Activated T-cell treated with anti-CD3 and anti-CD28 coated beads for 4 hours (primary cell): Measurements from ENCODE around the gene SNAP29.
"Not testable (repeated sequence)": the region's sequence is repeated elsewhere in the genome, so short reads cannot be mapped to it uniquely, and the experiment has no call there.

Source experiments
- DNase-seq: peaks from one replicate; pipeline ENCODE4 v3.0.0-alpha.2; 2020

Gene SNAP29

DNA sequence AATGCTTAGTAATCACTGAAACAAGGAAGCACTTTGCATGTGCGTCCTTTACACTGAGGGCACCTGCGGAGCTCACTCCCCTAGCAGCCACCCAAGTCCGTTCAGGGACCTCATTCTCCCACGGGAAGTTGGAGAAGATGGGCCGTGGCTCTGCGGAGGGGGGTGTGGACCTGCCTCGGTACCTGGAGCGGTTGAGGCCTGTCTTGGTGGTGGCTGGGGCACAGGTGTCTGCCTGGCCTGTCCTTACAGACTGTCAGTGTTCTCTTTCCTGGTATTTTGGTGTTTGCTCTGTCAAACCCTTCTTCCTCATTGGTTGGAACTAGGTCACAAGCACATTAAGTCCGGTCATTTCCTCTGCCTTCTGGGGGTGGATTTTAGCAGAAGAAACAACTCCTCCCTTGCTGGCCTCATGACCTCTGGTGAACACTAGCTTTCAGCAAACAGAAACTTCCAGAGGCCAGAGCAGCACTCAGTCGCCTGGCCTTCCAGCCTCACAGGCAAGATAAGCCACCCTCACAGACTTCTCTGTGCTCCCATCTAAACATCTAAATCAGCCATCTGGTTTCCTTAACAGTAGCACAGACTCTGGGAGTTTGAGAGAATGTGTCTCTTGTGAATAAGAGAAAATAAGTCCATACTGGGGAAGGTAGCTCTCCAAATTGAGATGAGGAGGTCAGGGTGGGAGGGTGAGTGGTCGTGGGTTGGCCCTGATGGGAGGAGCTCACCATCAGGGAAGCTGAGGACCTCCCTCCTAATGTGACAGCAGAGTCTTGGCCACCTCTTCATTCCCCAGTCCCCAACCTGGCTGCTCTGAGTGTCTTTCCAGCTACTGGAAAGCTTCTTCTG lies 8.6 kb downstream of the SNAP29 start:
- no peak for DNase-seq

DNA sequence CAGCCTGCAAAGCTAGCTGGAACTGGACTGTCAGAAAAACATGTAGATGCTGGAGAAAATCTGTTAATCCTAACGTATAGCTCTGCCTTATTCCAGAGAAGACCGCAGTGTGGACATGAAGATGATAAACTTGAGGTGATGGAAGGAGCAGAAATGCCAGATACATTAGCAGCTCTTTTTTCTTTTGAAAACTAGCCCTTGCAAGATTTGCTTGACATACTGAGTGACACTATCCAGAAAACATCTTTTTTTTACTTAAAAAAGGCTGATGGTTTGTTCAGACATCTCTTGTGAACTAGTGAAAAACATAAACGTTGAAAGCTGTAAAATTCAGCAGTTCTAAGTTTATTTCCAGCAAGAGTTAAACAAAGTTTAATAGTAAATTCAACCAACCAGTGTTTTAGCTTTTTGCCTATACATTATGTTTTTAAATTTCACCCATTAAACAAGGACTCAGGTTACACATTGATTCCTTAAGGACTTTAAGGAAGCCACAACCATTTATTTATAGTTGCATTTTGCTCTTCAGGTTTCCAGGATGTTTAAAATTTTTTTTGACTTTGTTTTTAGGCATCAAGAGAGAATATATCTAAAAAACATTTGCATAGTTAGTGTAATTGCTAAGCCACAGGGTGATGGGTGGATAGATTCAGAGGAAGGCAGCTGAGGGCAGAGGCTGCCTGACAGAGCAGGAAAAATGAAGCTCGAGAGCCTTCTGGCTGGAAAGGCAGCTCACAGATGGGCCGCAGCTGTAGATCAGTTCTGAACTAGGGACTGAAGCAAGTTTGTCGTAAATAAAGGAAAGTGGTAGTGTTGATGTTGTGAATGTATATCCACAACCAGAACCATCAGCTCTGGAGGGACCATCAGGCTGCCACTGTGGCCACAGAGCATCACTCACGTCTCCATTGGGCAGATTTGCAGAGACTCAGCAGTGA lies 9.5 kb downstream of the SNAP29 start:
- DNase-seq = no peak

DNA sequence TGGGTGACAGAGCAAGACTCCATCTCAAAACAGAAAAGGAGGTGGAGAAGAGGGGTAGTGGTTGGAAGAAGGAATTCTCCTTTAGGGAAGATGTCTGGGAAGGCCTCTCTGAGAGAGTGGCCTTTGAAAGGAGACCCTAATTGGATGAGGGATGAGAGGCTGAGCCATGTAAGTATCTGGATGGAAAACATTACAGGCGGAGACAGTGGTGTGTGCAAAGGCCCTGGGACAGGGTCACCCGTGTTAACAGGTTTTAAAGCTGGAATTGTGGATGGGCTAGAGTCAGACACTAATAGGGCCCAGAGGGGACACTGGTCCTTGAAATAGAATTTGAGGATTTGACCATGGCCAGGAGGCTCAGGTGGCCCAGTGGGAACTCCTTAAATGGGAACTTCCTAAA lies 10.4 kb downstream of the SNAP29 start:
- no peak for DNase-seq

DNA sequence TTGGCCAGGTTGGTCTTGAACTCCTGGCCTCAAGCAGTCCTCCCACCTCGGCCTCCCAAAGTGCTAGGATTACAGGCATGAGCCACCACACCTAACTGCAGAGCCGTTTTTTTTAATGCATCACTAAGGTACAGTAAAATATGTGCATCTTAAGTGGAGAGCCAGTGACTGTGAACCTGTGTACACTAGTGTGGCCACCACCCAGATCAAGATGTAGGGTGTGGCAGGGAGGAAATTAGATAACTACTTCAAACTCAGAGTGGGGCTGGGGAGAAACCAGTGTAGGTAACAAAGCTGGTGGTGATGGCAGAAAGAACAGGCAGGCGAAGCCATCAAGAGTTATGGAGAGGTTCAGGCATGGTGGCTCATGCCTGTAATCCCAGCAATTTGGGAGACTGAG lies 14.4 kb downstream of the SNAP29 start:
- no peak for DNase-seq

DNA sequence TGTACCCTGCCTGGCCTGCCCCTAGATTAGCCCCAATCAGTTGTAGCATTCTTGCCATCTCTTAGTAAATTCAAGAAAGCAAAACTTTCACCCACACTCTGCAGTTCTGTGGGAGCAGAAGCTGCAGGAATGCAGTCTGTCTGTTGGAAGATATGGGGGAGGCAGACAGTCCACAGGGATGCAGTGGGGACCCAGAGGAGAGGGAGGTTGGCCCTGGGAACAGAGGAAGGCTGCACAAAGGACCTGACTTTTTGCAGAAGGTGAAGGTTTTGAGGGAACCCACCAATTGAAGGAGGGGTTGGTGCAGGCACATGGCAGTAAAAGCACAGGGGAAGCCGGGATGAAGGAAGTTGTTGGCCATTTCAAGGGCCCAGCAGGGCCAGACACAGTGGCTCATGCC lies 16.5 kb downstream of the SNAP29 start:
- no peak for DNase-seq

DNA sequence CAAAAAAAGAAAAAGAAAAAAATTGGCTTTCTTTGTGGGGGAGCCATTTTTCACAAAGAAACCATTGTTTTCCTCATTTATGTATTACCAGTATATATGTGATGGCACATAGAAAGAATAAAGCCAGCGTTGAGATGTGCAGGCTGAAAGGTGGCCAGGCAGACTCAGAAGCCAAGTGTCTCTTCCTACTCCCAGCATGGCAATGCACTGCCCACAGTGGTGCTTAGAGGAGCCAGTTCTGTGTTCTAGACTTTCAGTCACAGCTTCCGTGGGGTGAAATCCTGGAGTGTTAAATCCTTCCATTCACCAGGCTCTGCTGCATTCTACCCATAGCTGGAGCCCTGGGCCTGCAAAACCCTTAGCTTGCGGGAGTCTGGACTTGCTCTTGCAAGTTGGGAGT lies 18.9 kb downstream of the SNAP29 start:
- no peak for DNase-seq

DNA sequence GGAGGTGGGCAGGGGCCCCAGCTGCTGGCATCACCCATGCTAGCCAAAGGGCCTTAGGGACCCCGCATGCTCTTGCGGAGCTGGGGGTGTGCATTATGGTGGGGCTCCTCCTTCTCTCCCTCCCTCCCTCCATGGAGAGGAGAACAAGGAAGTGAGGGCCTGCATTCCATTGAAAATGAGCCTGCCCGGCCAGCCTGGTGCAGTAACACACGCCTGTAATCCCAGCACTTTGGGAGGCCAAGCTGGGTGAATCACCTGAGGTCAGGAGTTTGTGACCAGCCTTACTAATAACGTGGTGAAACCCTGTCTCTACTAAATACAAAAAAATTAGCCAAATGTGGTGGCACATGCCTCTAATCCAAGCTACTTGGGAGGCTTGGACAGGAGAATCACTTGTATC lies 22.4 kb downstream of the SNAP29 start:
- DNase-seq = no peak

DNA sequence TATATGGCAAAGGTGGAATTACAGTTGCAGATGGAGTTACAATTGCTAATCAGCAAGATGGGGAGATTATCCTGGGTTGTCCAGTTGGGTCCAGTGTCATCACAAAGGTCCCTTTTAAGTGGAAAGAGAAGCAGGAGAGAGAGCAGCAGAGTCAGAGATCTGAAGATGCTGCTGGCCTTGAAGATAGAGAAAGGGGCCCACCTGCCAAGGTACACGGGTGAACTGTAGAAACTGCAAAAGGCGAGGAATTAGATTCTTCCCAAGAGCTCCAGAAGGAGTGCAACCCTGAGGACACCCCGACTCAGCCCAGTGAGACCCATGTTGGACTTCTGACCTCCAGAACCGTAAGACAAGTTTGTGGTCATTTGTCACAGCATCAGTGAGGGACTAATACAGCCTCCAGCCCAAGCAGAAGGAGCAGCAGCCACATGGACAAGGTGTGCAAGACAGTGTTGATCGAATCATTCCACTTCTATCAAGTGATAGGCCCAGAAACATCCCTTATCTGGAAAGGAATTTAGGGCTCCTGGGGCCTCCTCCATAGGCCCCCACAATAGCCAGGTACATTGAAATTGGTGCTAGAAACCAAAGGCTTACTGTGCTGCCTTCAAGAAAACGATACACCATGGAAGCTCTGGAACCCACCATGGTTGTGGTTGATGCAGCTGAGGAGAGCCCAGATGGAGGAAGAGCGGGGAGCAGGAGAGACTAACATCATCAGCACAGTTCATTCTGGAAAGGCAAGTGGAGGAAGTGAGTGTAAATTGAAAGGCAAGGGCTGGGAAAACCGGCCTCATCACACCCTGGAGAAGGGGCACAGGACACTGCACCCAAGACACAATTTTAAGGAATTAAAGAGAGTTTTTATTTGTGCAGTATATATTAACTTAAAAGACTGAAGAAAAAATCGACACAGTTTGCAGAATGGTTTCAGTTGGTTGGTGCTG lies 23.3 kb downstream of the SNAP29 start:
- no peak for DNase-seq

DNA sequence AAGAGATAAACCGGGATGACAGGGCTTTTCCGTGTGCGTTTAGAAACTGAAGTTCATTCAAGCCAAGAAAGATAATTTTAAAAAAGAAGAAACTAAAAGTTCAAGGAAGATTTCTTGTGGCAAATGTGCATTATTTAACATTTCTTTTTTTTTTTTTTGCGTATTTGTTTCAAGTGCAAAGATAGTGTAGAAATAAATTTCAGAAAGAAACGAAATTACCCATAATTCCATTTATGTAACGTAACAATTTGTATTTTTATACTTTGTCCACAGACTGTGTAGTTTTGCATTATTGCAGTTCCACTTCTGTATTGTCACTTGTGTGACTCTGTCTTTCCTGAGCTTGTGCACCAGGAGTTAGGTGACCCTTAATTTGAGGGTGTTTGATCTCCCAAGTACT lies 24.0 kb downstream of the SNAP29 start:
- no peak for DNase-seq

DNA sequence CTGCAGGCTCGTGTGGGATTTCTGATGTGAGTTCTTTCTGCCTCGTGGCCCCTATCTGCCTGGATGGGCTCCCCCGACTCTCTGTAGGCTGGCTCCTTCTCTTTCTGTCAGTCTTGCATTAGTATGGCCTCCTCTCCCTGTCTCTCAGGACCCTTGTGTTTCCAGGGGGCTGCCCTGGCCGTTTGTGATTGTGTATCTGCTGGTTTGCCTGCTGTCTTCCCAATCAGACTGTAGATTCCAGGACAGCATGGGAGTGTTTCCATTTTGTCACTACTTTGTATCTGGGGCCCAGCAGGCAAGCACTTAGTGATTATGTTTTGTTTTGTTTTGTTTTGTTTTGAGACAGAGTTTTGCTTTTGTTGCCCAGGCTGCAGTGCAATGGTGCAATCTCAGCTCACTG lies 25.6 kb downstream of the SNAP29 start:
- no peak for DNase-seq

DNA sequence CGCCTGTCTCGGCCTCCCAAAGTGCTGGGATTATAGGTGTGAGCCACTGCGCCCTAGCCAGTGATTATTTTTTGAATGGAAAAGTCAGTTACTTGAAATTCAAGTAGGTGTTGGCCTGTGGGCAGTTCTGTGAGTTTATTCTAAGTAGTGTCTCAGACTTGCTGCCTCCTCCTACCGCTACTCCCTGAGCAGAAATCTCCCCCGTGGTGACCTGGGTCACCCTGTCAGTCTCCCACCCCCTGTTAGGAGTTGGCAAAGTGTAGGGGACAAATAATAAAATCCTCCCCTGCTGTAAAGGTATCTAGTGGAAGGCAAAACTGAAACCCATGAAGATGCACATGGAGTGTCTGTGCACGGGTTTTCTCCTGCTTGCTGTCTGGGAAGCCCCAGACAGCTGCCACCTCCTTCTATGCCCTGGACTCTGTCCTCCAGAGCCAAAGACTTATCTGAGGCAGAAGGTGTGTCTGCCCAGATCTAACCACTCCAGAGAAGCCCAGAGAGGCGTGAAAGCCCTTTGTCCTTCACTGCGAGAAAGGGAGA lies 26.3 kb downstream of the SNAP29 start:
- no peak for DNase-seq

DNA sequence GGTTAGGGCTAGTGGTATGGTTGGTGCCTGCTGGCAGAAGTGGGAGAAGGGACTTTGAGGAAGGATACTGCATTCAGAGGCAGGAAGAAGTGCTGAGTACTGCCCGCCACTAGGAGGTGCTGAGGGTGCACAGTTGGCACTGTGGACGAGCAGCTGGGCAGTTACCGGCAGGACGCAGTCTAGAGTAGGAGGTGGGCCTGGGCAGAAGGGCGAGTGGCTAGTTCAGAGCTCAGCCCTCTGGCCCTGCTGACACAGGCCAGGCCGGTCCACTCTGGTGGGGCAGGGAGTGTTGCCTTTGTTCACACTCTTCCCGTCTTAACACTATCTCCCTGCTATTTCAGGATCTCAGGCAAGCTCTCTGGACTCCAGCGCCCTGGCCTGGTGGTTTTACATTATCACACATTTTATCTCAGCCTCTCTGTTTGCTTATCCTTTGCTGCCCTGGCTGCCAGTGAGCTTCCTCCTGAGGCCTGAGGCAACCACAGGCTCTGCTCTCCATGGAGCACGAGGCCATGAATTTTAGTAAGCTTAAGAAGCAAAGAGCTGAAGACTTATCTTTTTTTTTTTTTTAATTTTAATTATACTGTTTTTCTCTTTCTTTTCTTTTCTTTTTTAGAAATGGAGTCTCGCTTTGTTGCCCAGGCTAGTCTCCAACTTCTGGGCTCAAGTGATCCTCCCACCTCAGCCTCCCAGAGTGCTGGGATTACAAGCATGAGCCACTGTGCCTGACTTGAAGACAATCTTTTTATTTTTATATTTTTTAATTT lies 26.9 kb downstream of the SNAP29 start:
- DNase-seq = no peak

DNA sequence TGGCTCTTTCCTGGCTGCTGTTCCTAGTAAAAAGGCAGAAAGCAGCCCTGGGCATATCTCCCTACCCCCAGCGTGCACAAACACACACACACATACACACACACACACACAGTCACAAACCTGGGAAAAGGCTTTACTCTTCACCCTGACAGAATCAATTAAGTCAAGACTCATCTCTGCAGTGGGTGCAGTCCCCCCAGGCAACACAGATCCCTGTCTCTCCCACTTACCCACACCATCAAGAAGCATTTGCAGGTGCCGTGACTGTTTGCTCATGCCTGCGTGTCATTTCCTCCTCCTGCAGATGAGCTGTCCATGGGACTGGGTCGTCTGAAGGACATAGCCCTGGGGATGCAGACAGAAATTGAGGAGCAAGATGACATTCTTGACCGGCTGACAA lies 28.6 kb downstream of the SNAP29 start:
- no peak for DNase-seq

DNA sequence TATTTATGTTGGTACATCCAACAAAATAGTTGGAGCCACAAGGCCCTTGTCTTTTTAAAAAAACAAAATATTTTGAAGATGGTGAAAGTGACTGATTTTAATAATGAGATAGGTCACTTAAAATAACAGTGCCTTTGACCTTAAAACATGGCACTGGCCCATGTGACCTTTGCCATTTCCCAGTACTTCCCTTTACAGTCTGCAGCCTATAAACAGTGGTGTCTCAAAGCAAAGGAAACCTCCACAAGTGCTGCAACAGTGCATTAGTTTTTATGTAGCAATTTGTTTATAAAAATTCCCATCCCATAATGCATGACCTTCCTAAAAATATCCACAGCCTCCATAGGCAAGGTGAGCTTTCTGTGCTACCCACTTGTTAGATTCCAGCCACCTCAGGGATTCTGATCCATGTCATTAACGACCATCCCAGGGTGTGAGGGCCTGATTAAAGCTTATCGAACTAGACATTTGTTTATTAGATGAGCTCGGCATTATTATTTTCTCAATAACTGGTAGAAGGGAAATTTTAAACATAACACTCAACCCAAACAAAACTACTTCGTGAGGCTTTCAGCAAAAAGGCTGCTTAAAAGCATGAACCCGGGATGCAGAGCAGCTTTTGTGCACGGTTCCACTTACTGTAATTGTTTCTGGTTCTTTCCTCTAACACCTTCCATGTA lies 30.4 kb downstream of the SNAP29 start:
- DNase-seq = no peak

DNA sequence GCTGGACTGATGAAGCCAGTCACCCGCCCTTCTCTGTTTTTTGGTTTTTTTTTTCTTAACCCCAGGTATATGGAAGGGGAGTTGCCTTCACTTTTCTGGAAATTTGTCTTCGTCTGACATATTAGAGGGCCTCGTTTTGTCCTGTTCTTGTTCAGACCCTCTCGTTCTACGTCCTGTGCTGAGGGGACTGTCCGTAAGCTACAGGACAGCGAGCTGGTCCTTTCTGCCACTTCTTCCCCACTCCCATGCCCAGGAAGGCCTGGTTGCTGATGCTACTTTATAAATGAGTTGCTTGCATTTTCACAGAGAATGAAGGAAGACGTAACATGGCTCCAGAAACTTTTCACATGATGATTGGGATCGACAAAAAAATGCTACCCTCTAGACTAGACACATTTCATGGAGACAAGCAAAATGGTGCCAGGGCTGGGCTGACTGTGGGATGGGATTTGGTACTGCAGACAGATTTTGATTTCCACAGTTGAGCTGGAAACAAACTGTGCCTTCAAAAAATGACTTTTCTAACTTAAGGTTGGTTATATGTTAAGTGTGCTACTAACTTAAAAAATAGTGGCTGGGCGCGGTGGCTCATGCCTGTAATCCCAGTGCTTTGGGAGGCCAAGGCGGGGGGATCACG lies 31.2 kb downstream of the SNAP29 start:
- no peak for DNase-seq

DNA sequence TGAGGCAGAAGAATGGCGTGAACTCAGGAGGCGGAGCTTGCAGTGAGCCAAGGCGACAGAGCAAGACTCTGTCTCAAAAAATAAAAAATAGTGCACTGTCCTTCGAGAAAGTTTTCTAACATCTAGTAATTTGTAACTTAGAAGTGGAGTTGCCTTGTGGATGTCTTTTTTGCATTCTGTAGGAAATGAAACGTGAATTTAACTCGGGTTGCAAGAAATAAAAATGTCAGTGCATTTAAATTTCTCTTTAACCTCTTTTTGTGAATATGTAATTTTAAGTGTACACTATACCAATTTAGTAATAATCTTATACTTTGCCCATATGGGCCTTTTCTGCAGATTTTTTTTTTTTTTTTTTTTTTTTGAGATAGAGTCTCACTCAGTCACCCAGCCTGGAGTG lies 32.2 kb downstream of the SNAP29 start:
- DNase-seq = no peak

DNA sequence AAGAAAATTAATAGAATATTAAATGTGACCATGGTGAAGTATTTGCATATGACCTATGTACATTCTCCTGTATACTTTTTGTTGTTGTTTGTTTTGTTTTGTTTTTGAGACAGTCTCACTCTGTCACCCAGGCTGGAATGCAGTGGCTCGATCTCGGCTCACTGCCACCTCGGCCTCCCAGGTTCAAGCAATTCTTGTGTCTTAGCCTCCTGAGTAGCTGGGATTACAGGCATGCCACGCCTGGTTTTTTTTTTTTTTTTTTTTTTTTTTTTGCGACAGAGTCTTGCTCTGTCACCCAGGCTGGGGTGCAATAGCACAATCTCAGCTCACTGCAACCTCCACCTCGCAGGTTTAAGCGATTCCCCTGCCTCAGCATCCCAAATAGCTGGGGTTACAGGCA lies 38.9 kb downstream of the SNAP29 start:
- not testable (repeated sequence) for DNase-seq

DNA sequence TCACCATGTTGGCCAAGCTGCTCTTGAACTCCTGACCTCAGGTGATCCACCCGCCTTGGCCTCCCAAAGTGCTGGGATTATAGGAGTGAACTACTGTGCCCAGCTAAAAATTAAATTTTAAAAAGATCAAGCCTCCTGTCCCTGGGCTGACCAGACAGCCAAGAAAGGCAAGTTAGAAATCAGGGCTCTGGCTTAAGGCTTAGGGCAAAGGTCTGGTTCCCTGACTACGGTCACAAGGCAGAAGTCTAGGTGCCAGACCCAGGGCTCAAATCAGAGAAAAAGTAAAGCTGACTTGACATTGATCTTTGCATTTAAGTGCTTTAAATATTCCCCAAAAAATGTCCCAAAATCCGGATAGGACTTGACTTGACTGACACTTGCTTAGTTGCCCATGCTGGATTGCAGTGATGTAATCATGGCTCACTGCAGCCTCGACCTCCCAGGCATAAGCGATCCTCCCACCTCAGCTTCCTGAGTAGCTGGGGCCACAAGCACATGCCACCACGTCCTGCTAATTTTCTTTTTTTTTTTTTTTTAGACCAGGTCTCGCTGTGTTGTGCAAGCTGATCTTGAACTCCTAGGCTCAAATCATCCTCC lies 41.1 kb downstream of the SNAP29 start:
- DNase-seq = no peak

DNA sequence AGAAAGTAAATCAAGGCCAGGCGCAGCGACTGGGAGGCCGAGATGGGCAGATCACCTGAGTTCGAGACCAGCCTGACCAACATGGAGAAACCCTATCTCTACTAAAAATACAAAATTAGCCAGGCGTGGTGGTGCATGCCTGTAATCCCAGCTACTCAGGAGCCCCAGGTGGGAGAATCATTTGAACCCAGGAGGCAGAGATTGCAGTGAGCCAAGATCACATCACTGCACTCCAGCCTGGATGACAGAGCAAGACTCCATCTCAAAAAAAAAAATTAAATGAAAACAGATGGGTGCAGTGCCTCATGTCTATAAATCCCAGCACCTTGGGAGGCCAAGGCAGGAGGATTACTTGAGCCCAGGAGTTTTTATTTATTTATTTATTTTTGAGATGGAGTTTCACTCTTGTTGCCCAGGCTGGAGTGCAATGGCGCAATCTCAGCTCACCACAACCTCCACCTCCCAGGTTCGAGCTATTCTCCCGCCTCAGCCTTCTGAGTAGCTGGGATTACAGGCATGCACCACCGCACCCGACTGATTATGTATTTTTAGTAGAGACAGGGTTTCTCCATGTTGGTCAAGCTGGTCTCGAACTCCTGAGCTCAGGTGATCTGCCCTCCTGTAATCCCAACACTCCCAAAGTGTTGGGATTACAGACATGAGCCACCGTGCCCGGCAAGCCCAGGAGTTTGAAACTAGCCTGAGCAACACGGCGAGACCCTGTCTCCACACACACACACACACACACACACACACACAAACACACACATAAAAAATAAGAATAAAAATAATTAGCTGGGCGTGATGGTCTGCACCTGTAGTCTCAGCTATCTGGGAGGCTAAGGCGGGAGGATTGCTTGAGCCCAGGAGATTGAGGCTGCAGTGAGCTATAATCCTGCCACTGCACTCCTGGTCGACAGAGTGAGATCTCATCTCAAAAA lies 42.6 kb downstream of the SNAP29 start:
- DNase-seq = not testable (repeated sequence)
